Transverse colon (tissue), 3 donors: Measurements from ENCODE around the gene SNORC.

Experiments
- POLR2A ChIP-seq: fragments of 450-650 bp; IDR thresholded peaks from one replicate; pipeline ENCODE4 v1.6.1; 2016; ENCODE audit warnings: antibody characterized with exemption, mild to moderate bottlenecking, moderate library complexity
- TF ChIP-seq, protein P1 (sequence below), 5 experiments: fragments of 200-600 bp in 3 of 5; fragments of 450-650 bp in 2 of 5; sonication (generic) in 3 of 5; IDR thresholded peaks; 1 replicate in 2 of 5; 2 replicates in 3 of 5; pipeline ENCODE4 v1.5.1; 2016 to 2017; ENCODE audit warnings: antibody characterized with exemption in 5 of 5, inconsistent platforms in 3 of 5, mild to moderate bottlenecking in 2 of 5, moderate library complexity in 1 of 5

DNA sequence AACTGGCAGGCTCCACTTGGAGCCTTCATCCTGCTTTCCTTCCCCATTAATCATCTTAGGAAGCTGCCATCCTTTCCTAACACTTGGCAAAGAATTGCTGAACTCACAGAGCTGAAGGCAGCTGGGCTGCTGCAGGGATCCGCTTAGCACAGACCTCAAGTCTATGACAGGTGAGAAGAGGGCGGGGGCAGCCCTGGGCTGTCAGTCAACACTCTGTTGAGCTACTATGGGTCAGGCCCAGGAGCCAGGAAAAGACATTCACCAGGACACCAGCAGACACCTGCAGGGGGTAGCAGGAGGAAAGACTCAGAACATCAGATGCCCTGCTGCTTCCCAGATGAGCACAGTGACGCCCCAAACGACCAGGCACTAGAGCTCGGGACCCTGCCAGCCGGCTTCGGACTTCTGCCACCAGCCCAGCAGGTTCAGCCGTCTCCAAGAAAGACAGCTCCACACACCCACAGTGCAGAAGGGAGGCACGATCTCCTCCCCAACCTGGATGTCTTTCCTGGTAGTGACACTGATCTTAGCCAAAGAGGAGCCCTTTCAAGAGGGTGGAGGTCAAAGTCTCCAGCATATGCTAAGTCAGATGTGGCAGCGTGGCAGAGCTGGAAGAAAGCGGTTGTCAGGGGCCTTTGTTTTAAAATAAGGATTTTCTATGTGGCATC is 55.2 kb downstream of the SNORC start:
- no peak for TF ChIP-seq POLR2A
- TF ChIP-seq, protein P1, sequence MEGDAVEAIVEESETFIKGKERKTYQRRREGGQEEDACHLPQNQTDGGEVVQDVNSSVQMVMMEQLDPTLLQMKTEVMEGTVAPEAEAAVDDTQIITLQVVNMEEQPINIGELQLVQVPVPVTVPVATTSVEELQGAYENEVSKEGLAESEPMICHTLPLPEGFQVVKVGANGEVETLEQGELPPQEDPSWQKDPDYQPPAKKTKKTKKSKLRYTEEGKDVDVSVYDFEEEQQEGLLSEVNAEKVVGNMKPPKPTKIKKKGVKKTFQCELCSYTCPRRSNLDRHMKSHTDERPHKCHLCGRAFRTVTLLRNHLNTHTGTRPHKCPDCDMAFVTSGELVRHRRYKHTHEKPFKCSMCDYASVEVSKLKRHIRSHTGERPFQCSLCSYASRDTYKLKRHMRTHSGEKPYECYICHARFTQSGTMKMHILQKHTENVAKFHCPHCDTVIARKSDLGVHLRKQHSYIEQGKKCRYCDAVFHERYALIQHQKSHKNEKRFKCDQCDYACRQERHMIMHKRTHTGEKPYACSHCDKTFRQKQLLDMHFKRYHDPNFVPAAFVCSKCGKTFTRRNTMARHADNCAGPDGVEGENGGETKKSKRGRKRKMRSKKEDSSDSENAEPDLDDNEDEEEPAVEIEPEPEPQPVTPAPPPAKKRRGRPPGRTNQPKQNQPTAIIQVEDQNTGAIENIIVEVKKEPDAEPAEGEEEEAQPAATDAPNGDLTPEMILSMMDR (IDR thresholded peaks at IDR 0.05), result no peak
